ENCODE results near the gene OR1E2. TPM values are rescaled to one million over a fixed set of nuclear protein-coding genes. Genes with fewer than 3 reads are reported as not detected.

The OR1E2 gene
- total and polyA plus RNA-seq, 2 of the 13 experiments (the other 11 are each of a cell fraction or from before 2014, with no cell fraction given) = not detected

GRCh38 chr17:3474212-3474611, 40.6 kb upstream of the OR1E2 start (continued):
- TF ChIP-seq ZBTB34 (CRISPR knock-in tag; IDR thresholded peaks at IDR 0.05) (no peak), ZNF878 (CRISPR knock-in tag; IDR thresholded peaks at IDR 0.05) (no peak), NRL (CRISPR knock-in tag; IDR thresholded peaks at IDR 0.05; ENCODE audit: borderline replicate concordance) (no peak), NFYC (CRISPR knock-in tag; IDR thresholded peaks at IDR 0.05) (no peak), KDM6A (CRISPR knock-in tag; IDR thresholded peaks at IDR 0.05; ENCODE audit: low read depth) (peak; percentile 63), HOXA5 (CRISPR knock-in tag; IDR thresholded peaks at IDR 0.05) (no peak), CREBL2 (CRISPR knock-in tag; IDR thresholded peaks at IDR 0.05; ENCODE audit: borderline replicate concordance) (no peak), NPAS2 (CRISPR knock-in tag; IDR thresholded peaks at IDR 0.05; ENCODE audit: borderline replicate concordance) (no peak), GATAD2A (CRISPR knock-in tag; IDR thresholded peaks at IDR 0.05) (peak; percentile 66), ZNF629 (CRISPR knock-in tag; conservative IDR thresholded peaks at IDR 0.05) (no peak), MED8 (CRISPR knock-in tag; IDR thresholded peaks at IDR 0.05; ENCODE audit: insufficient replicate concordance) (no peak), ATF2 (CRISPR knock-in tag; IDR thresholded peaks at IDR 0.05) (peak; percentile 24; the same call in 1 of the 2 replicates), ZNF589 (CRISPR knock-in tag; conservative IDR thresholded peaks at IDR 0.05) (no peak), HNRNPUL1 (IDR thresholded peaks at IDR 0.05; ENCODE audit: low read depth, low read length) (peak; percentile 65; the same call in 1 of the 2 replicates), MAFG (CRISPR knock-in tag; IDR thresholded peaks at IDR 0.05) (peak; percentile 80), IKZF1 (IDR thresholded peaks at IDR 0.05) (no peak), ZFP90 (CRISPR knock-in tag; IDR thresholded peaks at IDR 0.05; ENCODE audit: borderline replicate concordance) (no peak), ZMYM3 (CRISPR knock-in tag; IDR thresholded peaks at IDR 0.05) (no peak), ZMYM2 (CRISPR knock-in tag; IDR thresholded peaks at IDR 0.05) (no peak)
- TF ChIP-seq, protein P1, sequence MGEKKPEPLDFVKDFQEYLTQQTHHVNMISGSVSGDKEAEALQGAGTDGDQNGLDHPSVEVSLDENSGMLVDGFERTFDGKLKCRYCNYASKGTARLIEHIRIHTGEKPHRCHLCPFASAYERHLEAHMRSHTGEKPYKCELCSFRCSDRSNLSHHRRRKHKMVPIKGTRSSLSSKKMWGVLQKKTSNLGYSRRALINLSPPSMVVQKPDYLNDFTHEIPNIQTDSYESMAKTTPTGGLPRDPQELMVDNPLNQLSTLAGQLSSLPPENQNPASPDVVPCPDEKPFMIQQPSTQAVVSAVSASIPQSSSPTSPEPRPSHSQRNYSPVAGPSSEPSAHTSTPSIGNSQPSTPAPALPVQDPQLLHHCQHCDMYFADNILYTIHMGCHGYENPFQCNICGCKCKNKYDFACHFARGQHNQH (CRISPR knock-in tag; IDR thresholded peaks at IDR 0.05) = peak; percentile 25; the same call in 1 of the 2 replicates
- TF ChIP-seq, protein P2, sequence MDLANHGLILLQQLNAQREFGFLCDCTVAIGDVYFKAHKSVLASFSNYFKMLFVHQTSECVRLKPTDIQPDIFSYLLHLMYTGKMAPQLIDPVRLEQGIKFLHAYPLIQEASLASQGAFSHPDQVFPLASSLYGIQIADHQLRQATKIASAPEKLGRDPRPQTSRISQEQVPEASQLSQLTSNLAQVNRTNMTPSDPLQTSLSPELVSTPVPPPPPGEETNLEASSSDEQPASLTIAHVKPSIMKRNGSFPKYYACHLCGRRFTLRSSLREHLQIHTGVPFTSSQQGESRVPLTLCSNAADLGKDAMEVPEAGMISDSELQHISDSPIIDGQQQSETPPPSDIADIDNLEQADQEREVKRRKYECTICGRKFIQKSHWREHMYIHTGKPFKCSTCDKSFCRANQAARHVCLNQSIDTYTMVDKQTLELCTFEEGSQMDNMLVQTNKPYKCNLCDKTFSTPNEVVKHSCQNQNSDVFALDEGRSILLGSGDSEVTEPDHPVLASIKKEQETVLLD (CRISPR knock-in tag; IDR thresholded peaks at IDR 0.05; ENCODE audit: low read depth) = no peak
- TF ChIP-seq, protein P3, sequence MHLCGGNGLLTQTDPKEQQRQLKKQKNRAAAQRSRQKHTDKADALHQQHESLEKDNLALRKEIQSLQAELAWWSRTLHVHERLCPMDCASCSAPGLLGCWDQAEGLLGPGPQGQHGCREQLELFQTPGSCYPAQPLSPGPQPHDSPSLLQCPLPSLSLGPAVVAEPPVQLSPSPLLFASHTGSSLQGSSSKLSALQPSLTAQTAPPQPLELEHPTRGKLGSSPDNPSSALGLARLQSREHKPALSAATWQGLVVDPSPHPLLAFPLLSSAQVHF (CRISPR knock-in tag; IDR thresholded peaks at IDR 0.05) = no peak
- TF ChIP-seq, protein P4, sequence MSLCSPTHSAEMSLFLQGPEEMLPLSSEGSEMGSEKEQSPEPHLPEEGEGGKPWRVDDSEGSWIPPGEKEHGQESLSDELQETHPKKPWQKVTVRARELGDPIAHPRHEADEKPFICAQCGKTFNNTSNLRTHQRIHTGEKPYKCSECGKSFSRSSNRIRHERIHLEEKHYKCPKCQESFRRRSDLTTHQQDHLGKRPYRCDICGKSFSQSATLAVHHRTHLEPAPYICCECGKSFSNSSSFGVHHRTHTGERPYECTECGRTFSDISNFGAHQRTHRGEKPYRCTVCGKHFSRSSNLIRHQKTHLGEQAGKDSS (CRISPR knock-in tag; IDR thresholded peaks at IDR 0.05; ENCODE audit: borderline replicate concordance, low read depth) = no peak
